Fibroblast of lung (primary cell): Measurements from ENCODE around the gene ZNF821. TPM values are rescaled to one million over a fixed set of nuclear protein-coding genes. Genes with fewer than 3 reads are reported as not detected.
A peak's percentile ranks its signal among the peaks of the same experiment; 100 is the strongest.

Experiments
- DNase-seq, 2 donors: peaks; one replicate each; pipeline versions ENCODE4 v3.0.0 to v3.0.0-alpha.2; 2010; ENCODE audit warnings: low read depth in 2 of 2
- H2AFZ ChIP-seq: 2 replicates; pipeline ENCODE4 v1.5.1; 2012; ENCODE audit warnings: low read length, control low read depth, inconsistent platforms
- H3K27ac ChIP-seq: 2 replicates; pipeline ENCODE4 v1.5.1; 2011; ENCODE audit warnings: low read length, control low read depth; ENCODE audit not compliant: insufficient read depth
- H3K27me3 ChIP-seq: 2 replicates; pipeline ENCODE4 v1.5.1; 2011; ENCODE audit warnings: mild to moderate bottlenecking, low read length; ENCODE audit not compliant: control insufficient read depth, insufficient read depth
- H3K36me3 ChIP-seq: 2 replicates; pipeline ENCODE4 v1.5.1; 2011; ENCODE audit warnings: low read length; ENCODE audit not compliant: control insufficient read depth, insufficient read depth
- H3K4me1 ChIP-seq: 2 replicates; pipeline ENCODE4 v1.5.1; 2011; ENCODE audit warnings: low read length; ENCODE audit not compliant: control insufficient read depth, insufficient read depth; ENCODE audit errors: extremely low read depth
- H3K4me2 ChIP-seq: 2 replicates; pipeline ENCODE4 v1.5.1; 2011; ENCODE audit warnings: low read length, control low read depth; ENCODE audit not compliant: insufficient read depth; ENCODE audit errors: extremely low read depth
- H3K4me3 ChIP-seq, 4 experiments: fragments of 200-600 bp in 1 of 4; sonication (generic) in 1 of 4; replicated peaks in 1 of 4; 2 replicates each; pipeline ENCODE4 v1.5.1; 2011 to 2016; ENCODE audit warnings: low read length in 4 of 4, low read depth in 3 of 4, mild to moderate bottlenecking in 3 of 4, control low read depth in 2 of 4, inconsistent platforms in 1 of 4, mixed read lengths in 1 of 4; ENCODE audit not compliant: insufficient read depth in 1 of 4; ENCODE audit errors: control extremely low read depth in 1 of 4
- H3K79me2 ChIP-seq: 2 replicates; pipeline ENCODE4 v1.5.1; 2012; ENCODE audit warnings: mild to moderate bottlenecking, low read length, inconsistent platforms; ENCODE audit not compliant: control insufficient read depth, insufficient read depth
- H3K9ac ChIP-seq: 2 replicates; pipeline ENCODE4 v1.5.1; 2011; ENCODE audit warnings: mild to moderate bottlenecking, low read length, control low read depth; ENCODE audit not compliant: insufficient read depth
- H3K9me3 ChIP-seq: 2 replicates; pipeline ENCODE4 v1.5.1; 2012; ENCODE audit warnings: low read depth, low read length; ENCODE audit not compliant: control insufficient read depth, insufficient read depth
- H4K20me1 ChIP-seq: 2 replicates; pipeline ENCODE4 v1.5.1; 2011; ENCODE audit warnings: low read length; ENCODE audit not compliant: control insufficient read depth, insufficient read depth; ENCODE audit errors: extremely low read depth
- CTCF ChIP-seq, 2 donors: IDR thresholded peaks in 1 of 2; conservative IDR thresholded peaks in 1 of 2; 1 replicate in 1 of 2; 2 replicates in 1 of 2; pipeline ENCODE4 v1.5.1; 2011 to 2012; ENCODE audit warnings: low read length in 2 of 2, control low read depth in 1 of 2, inconsistent platforms in 1 of 2, low read depth in 1 of 2, mild to moderate bottlenecking in 1 of 2
- EZH2 ChIP-seq: IDR thresholded peaks from 2 replicates; pipeline ENCODE4 v1.5.1; 2012; ENCODE audit warnings: low read length, control low read depth, mild to moderate bottlenecking; ENCODE audit errors: missing control alignments
- polyA plus RNA-seq, 2 donors: library from polyadenylated mRNA; depleted of rRNA in 1 of 2; stranded (reverse) in 1 of 2; unstranded in 1 of 2; fragments of >200 nt; gene quantifications; 2 replicates each; pipeline ENCODE4 v1.2.1, GENCODE V29; 2011 to 2012; ENCODE audit warnings: missing spikeins in 1 of 2
- total RNA-seq: library from RNA; depleted of rRNA; stranded (reverse); fragments of >200 nt; gene quantifications from 2 replicates; pipeline ENCODE4 v1.2.1, GENCODE V29; 2014

Gene ZNF821
- total and polyA plus RNA-seq, 2 donors (not counting 1 experiment from before 2014, with no cell fraction given), result 5.8 to 5.9 TPM

DNA sequence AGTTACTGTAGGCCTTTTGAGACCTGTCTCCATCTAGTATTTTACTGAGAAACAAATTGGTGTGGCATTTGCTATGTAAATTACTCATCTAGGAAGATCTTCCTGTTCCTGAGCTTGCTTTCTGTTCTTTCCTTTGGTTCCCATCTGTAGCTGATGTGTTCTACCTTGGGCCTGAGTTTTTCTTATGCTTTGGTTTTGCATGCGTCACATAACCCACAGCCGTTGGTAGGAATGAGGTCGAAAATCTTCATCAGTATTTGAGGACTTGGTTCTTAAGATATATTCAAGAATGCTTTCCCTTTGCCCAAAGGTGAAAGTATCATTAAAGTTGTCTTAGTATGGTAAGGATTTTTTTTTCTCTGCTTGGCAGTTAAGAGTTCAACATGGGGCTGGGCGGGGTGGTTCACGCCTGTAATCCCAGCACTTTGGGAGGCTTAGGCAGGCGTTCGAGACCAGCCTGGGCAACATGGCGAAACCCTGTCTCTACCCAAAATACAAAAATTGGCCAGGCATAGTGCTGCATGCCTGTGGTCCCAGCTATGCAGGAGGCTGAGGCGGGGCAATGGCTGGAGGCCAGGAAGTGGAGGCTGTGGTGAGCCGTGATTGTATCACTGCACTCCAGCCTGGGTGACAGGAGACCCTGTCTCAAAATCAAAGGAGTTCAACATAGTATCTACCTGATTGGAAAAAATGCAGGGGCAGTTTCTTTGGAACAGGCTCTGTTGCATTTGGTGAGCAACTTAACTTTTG, 40.1 kb upstream of the ZNF821 start:
- Histone ChIP-seq H3K27ac (no peak overlapping the region), H4K20me1 (no peaks in the 10 kb centered on the region), H2AFZ (no peak overlapping the region), H3K9me3 (no peaks in the 10 kb centered on the region), H3K4me2 (no peak overlapping the region), H3K79me2 (peaks cover 27% of the 10 kb centered on the region), H3K4me1 (peaks cover 20% of the 10 kb centered on the region), H3K4me3 (no peak overlapping the region), H3K36me3 (peaks cover 27% of the 10 kb centered on the region), H3K27me3 (no peaks in the 10 kb centered on the region), H3K9ac (no peak overlapping the region)
- DNase-seq, result peak; percentile 32 to 75
- TF ChIP-seq EZH2 (no peak), CTCF (conservative IDR thresholded peaks at IDR 0.05 in 1 of 2, IDR thresholded peaks at IDR 0.05 in 1 of 2; ENCODE audit: low read depth in 1 of 2, low read length in 2 of 2) (no peak)

DNA sequence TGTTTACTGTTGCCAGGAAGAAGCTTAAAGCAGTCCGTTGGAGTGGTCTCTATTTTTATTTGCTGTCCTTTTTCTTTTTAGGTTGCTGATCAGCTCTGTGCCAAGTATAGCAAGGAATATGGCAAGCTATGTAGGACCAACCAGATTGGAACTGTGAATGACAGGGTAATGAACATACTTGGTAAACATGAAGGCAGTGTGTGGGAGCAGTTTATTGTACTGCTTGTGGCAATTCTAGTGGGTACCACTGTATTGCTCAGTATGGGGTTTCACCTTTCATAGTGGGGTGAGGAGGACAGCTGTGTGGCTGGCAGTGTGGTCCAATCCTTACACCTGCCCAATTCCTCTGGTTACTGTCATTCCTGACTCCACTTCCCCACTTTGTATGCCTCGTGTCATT, 36.7 kb upstream of the ZNF821 start:
- Histone ChIP-seq H3K9me3 (no peaks in the 10 kb centered on the region), H4K20me1 (no peaks in the 10 kb centered on the region), H3K4me1 (peaks cover 3% of the 10 kb centered on the region), H3K4me2 (no peak overlapping the region), H3K27me3 (no peaks in the 10 kb centered on the region), H3K36me3 (peaks cover 27% of the 10 kb centered on the region), H3K9ac (no peak overlapping the region), H3K27ac (no peak overlapping the region), H3K4me3 (no peak overlapping the region), H2AFZ (no peak overlapping the region), H3K79me2 (peaks cover 46% of the 10 kb centered on the region)
- no peak for TF ChIP-seq CTCF (conservative IDR thresholded peaks at IDR 0.05 in 1 of 2, IDR thresholded peaks at IDR 0.05 in 1 of 2; ENCODE audit: low read depth in 1 of 2, low read length in 2 of 2)
- no peak for TF ChIP-seq EZH2
- no peak for DNase-seq

GRCh38 chr16:71919035-71919434, 35.1 kb upstream of the ZNF821 start:
- Histone ChIP-seq H3K4me3 (no peak overlapping the region), H3K27me3 (no peaks in the 10 kb centered on the region), H3K36me3 (peaks cover 23% of the 10 kb centered on the region), H3K4me2 (no peak overlapping the region), H3K79me2 (peaks cover 61% of the 10 kb centered on the region), H3K9ac (no peak overlapping the region), H3K4me1 (peaks cover 3% of the 10 kb centered on the region), H3K9me3 (no peaks in the 10 kb centered on the region), H4K20me1 (no peaks in the 10 kb centered on the region), H2AFZ (no peak overlapping the region), H3K27ac (no peak overlapping the region)
- TF ChIP-seq EZH2 (no peak), CTCF (conservative IDR thresholded peaks at IDR 0.05 in 1 of 2, IDR thresholded peaks at IDR 0.05 in 1 of 2; ENCODE audit: low read depth in 1 of 2, low read length in 2 of 2) (no peak)
- no peak for DNase-seq
